Natural killer cell (primary cell): ENCODE data around the gene TYK2. TPM values are rescaled to one million over a fixed set of nuclear protein-coding genes. Genes with fewer than 3 reads are reported as not detected.
A peak's percentile ranks its signal among the peaks of the same experiment; 100 is the strongest.

Experiments used
- ATAC-seq, 3 donors: fragments of 150-1000 bp in 2 of 3; fragments of 200-7000 bp in 1 of 3; cut with Tn5 transposase; 1 replicate in 1 of 3; 2 replicates in 2 of 3; pipeline ENCODE4 v1.10.0; 2021; ENCODE audit warnings: mild to moderate bottlenecking in 2 of 3, moderate library complexity in 2 of 3
- DNase-seq, 2 donors: peaks; one replicate each; pipeline versions ENCODE4 v3.0.0 to v3.0.0-alpha.2; 2013 to 2021; ENCODE audit warnings: mixed read lengths in 1 of 2
- H3K27ac ChIP-seq: one replicate; pipeline ENCODE4 v1.5.1; 2013; ENCODE audit warnings: mild to moderate bottlenecking, low read length
- H3K27me3 ChIP-seq: one replicate; pipeline ENCODE4 v1.6.1; 2013; ENCODE audit warnings: low read length; ENCODE audit not compliant: control insufficient read depth, insufficient read depth
- H3K36me3 ChIP-seq: one replicate; pipeline ENCODE4 v1.6.1; 2013; ENCODE audit warnings: low read length; ENCODE audit not compliant: control insufficient read depth, insufficient read depth
- H3K4me1 ChIP-seq: one replicate; pipeline ENCODE4 v1.6.1; 2013; ENCODE audit warnings: low read length; ENCODE audit not compliant: control insufficient read depth, insufficient read depth
- H3K4me3 ChIP-seq: one replicate; pipeline ENCODE4 v1.5.1; 2013; ENCODE audit warnings: low read length
- H3K9me3 ChIP-seq: one replicate; pipeline ENCODE4 v1.6.1; 2013; ENCODE audit warnings: low read length; ENCODE audit not compliant: control insufficient read depth, insufficient read depth
- H3K27ac Mint-ChIP-seq, 2 donors: one replicate each; pipeline ENCODE4 v1.8.0; 2022; ENCODE audit warnings: mild to moderate bottlenecking in 2 of 2, mixed read lengths in 2 of 2, moderate library complexity in 1 of 2
- H3K27me3 Mint-ChIP-seq, 2 donors: one replicate each; pipeline ENCODE4 v1.8.0; 2022; ENCODE audit warnings: low read depth in 2 of 2, mixed read lengths in 2 of 2
- H3K36me3 Mint-ChIP-seq: one replicate; pipeline ENCODE4 v1.8.0; 2022; ENCODE audit warnings: mixed read lengths
- H3K4me1 Mint-ChIP-seq, 2 donors: one replicate each; pipeline ENCODE4 v1.8.0; 2022; ENCODE audit warnings: mixed read lengths in 2 of 2
- H3K4me3 Mint-ChIP-seq: one replicate; pipeline ENCODE4 v1.8.0; 2022; ENCODE audit warnings: mild to moderate bottlenecking, moderate library complexity, mixed read lengths
- H3K9me3 Mint-ChIP-seq, 2 donors: one replicate each; pipeline ENCODE4 v1.8.0; 2022; ENCODE audit warnings: mixed read lengths in 2 of 2
- CTCF ChIP-seq: fragments of 200-600 bp; IDR thresholded peaks from one replicate; pipeline ENCODE4 v1.8.0; 2022; ENCODE audit warnings: antibody characterized with exemption
- WGBS: methylation state at CpG from one replicate; pipeline ENCODE4 v1.1.7; 2013; ENCODE audit warnings: missing lambda C conversion rate; ENCODE audit not compliant: insufficient coverage; 5-methylcytosine and 5-hydroxymethylcytosine counted together
- intact Hi-C: fragments of 100-400 bp; cut with micrococcal nuclease; formaldehyde crosslinking; loops from one replicate; pipeline ENCODE4 v1.14.2; 2022
- total RNA-seq, 4 donors: library from RNA; stranded (reverse); fragments of 120-200 nt in 1 of 4; gene quantifications; one replicate each; pipeline versions ENCODE4 v1.2.3 to v1.2.4, GENCODE V29; 2013 to 2022

TYK2 gene
- total RNA-seq: 100 to 1,000 TPM; 401 to 469 (median 454) TPM
- 192 TPM for total RNA-seq (2013)

- H3K36me3 Mint-ChIP-seq: no peaks in the 10 kb centered on the region
- H3K9me3 Mint-ChIP-seq: no peaks in the 10 kb centered on the region
- Histone ChIP-seq H3K27ac (peak within 1 kb of the TSS; percentile 93), H3K36me3 (peaks cover 10% of the 10 kb centered on the region), H3K27me3 (no peaks in the 10 kb centered on the region), H3K4me1 (peaks cover 20% of the 10 kb centered on the region), H3K9me3 (no peaks in the 10 kb centered on the region), H3K4me3 (peak within 1 kb of the TSS; percentile 92)
- intact Hi-C loops: loop anchor here (1.0 to 10.0 kb wide), 3 partner anchors 47 to 110 kb away; partner anchors contain the start of genes ICAM1 and RAVER1
- peaks cover 19 to 26% of the 10 kb centered on the region in 2 donors for H3K4me1 Mint-ChIP-seq
- ATAC-seq (peak; percentile 90 to 97 (median 92)), DNase-seq (peak; percentile 98 to 99)
- peak within 1 kb of the TSS; percentile 94 for H3K4me3 Mint-ChIP-seq
- H3K27ac Mint-ChIP-seq: peak within 1 kb of the TSS; percentile 97
- no peaks in the 10 kb centered on the region for H3K27me3 Mint-ChIP-seq
- WGBS: under 1% methylated on average over 58 of the region's 58 CpGs
- no peak for TF ChIP-seq CTCF
Observed at GRCh38 chr19:10380313-10381102, at the start of gene TYK2. TSS of gene TYK2 (minus strand) at chr19:10380572. CDS start at chr19:10378406, 2,166 bp downstream.

- 76% methylated on average over 5 of the region's 5 CpGs for WGBS
- H3K27me3 Mint-ChIP-seq: peaks cover 3 to 7% of the 10 kb centered on the region in 2 donors
- intact Hi-C loops: loop anchor here (1.0 to 5.0 kb wide), 2 partner anchors 26 to 327 kb away; partner anchors contain the start of genes ANGPTL6 and CDC37
Observed at GRCh38 chr19:10428996-10429381, 48.6 kb upstream of the TYK2 start.

GRCh38 chr19:10427169-10427568, 46.8 kb upstream of the TYK2 start:
- peak overlapping the region; percentile 95 to 96 for H3K27ac Mint-ChIP-seq
- TF ChIP-seq CTCF: no peak
- Histone ChIP-seq H3K4me1 (peaks cover 83% of the 10 kb centered on the region), H3K36me3 (no peaks in the 10 kb centered on the region), H3K27me3 (peaks cover 7% of the 10 kb centered on the region), H3K4me3 (no peak overlapping the region), H3K27ac (peak overlapping the region; percentile 97), H3K9me3 (no peaks in the 10 kb centered on the region)
- H3K27me3 Mint-ChIP-seq: peaks cover 3 to 9% of the 10 kb centered on the region in 2 donors
- H3K4me3 Mint-ChIP-seq: peak overlapping the region; percentile 89
- ATAC-seq (no peak), DNase-seq (no peak)
- H3K9me3 Mint-ChIP-seq: peaks cover 2 to 3% of the 10 kb centered on the region in 2 donors
- intact Hi-C loops: loop anchor here (5.0 kb wide), 1 partner anchor 325 kb away; the partner anchor contains the start of gene ANGPTL6
- H3K36me3 Mint-ChIP-seq: peaks cover 7% of the 10 kb centered on the region
- WGBS: 90% methylated on average over 6 of the region's 6 CpGs
- H3K4me1 Mint-ChIP-seq: peaks cover 56 to 74% of the 10 kb centered on the region in 2 donors

More at GRCh38 chr19:10428996-10429381, 48.6 kb upstream of the TYK2 start:
- H3K9me3 ChIP-seq: no peaks in the 10 kb centered on the region
- peak overlapping the region; percentile 95 to 96 for H3K27ac Mint-ChIP-seq
- H3K36me3 Mint-ChIP-seq: peaks cover 7% of the 10 kb centered on the region
- H3K9me3 Mint-ChIP-seq: peaks cover 2 to 3% of the 10 kb centered on the region in 2 donors
- H3K4me1 ChIP-seq: peaks cover 88% of the 10 kb centered on the region
- no peak for TF ChIP-seq CTCF
- peak overlapping the region; percentile 97 for H3K27ac ChIP-seq
- ATAC-seq: no peak
- DNase-seq: no peak
- H3K4me1 Mint-ChIP-seq: peaks cover 63 to 81% of the 10 kb centered on the region in 2 donors
- H3K27me3 ChIP-seq: no peaks in the 10 kb centered on the region
- H3K36me3 ChIP-seq: no peaks in the 10 kb centered on the region
- H3K4me3 Mint-ChIP-seq: peak overlapping the region; percentile 89
- no peak overlapping the region for H3K4me3 ChIP-seq
